Measurements from ENCODE around the gene LMAN2. TPM values are rescaled to one million over a fixed set of nuclear protein-coding genes. Genes with fewer than 3 reads are reported as not detected.

The LMAN2 gene
- polyA plus RNA-seq, 3 donors, result 148 to 275 (median 259) TPM

DNA sequence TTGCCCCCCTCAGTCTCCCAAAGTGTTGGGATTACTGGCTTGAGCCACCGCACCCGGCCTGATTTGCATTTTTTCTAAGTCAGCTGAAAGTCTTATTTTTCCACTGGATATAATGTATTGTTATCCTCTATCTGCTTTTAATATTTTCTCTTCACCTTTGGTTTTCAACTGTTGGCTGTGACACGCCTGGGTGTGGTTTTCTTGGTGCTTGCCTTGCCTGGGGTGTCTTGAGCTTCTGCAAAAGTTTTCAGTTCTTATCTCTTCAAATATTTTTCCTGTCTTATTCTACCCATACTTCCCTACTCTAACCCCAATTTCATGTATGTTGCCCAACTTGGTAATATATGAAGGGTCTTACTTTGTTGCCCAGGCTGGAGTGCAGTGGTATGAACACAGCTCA lies 35.5 kb downstream of the LMAN2 start:
- Mint-ChIP-seq H3K36me3 (peaks cover 16 to 38% of the 10 kb centered on the region in 2 donors), H3K27ac (peak overlapping the region in 1 of 7 donors; percentile 30), H3K9me3 (peaks cover 7 to 12% (median 10%) of the 10 kb centered on the region in 7 donors), H3K4me3 (no peak overlapping the region), H3K27me3 (ENCODE audit: low read depth in 3 of 3) (peaks cover 0 to 4% (median 2%) of the 10 kb centered on the region in 3 donors), H3K4me1 (peaks cover 43% of the 10 kb centered on the region)
- H3K4me3 ChIP-seq (replicated peaks in 1 of 3; ENCODE audit: low read depth in 2 of 3, low read length in 3 of 3), result no peak overlapping the region
- no peak overlapping the region for H3K9ac ChIP-seq (ENCODE audit: insufficient read depth, low read length, poor library complexity, severe bottlenecking)
- TF ChIP-seq, protein P1, sequence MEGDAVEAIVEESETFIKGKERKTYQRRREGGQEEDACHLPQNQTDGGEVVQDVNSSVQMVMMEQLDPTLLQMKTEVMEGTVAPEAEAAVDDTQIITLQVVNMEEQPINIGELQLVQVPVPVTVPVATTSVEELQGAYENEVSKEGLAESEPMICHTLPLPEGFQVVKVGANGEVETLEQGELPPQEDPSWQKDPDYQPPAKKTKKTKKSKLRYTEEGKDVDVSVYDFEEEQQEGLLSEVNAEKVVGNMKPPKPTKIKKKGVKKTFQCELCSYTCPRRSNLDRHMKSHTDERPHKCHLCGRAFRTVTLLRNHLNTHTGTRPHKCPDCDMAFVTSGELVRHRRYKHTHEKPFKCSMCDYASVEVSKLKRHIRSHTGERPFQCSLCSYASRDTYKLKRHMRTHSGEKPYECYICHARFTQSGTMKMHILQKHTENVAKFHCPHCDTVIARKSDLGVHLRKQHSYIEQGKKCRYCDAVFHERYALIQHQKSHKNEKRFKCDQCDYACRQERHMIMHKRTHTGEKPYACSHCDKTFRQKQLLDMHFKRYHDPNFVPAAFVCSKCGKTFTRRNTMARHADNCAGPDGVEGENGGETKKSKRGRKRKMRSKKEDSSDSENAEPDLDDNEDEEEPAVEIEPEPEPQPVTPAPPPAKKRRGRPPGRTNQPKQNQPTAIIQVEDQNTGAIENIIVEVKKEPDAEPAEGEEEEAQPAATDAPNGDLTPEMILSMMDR (IDR thresholded peaks at IDR 0.05), result no peak
- DNase-seq, result no peak
- H3K79me2 ChIP-seq (ENCODE audit: insufficient read depth, low read length), result peaks cover 38% of the 10 kb centered on the region
- intact Hi-C loops (cut with micrococcal nuclease), result loop anchor here (10.0 kb wide), 2 partner anchors 189 to 279 kb away; partner anchors contain the start of genes DOK3 (in 1 of the 2) and TMED9 (in 1 of the 2)
- H4K20me1 ChIP-seq (ENCODE audit: insufficient read depth, low read length), result peaks cover 45% of the 10 kb centered on the region
- H3K27me3 ChIP-seq (ENCODE audit: control insufficient read depth in 2 of 2, insufficient read depth in 2 of 2, low read length in 2 of 2), result no peaks in the 10 kb centered on the region
- no peaks in the 10 kb centered on the region for H3K36me3 ChIP-seq (replicated peaks in 1 of 2; ENCODE audit: control insufficient read depth in 1 of 2, insufficient read depth in 2 of 2, low read length in 2 of 2)
- no peak overlapping the region for H3K4me2 ChIP-seq (replicated peaks; ENCODE audit: extremely low read depth, low read length, poor library complexity, severe bottlenecking)
- peaks cover 34 to 47% of the 10 kb centered on the region in 2 donors for H3K4me1 ChIP-seq (ENCODE audit: control insufficient read depth in 1 of 2, insufficient read depth in 2 of 2, low read length in 2 of 2)
- WGBS (ENCODE audit: insufficient coverage), result no CpG with 5 or more reads among the region's 3 CpGs
- H3K9me3 ChIP-seq (replicated peaks in 1 of 2; ENCODE audit: control insufficient read depth in 1 of 2, insufficient read depth in 1 of 2, low read length in 2 of 2), result peaks cover 4 to 8% of the 10 kb centered on the region in 2 donors
- H3K27ac ChIP-seq (ENCODE audit: low read depth in 1 of 2, low read length in 2 of 2), result no peak overlapping the region
- H2AFZ ChIP-seq (ENCODE audit: insufficient read depth, low read depth, low read length, poor library complexity, severe bottlenecking), result no peak overlapping the region

GRCh38 chr5:177315411-177315810 lies 36.1 kb downstream of the LMAN2 start:
- Mint-ChIP-seq H3K27me3 (ENCODE audit: low read depth in 3 of 3) (peaks cover 0 to 4% (median 2%) of the 10 kb centered on the region in 3 donors), H3K4me3 (no peak overlapping the region), H3K4me1 (peaks cover 43% of the 10 kb centered on the region), H3K27ac (no peak overlapping the region), H3K9me3 (peaks cover 7 to 12% (median 10%) of the 10 kb centered on the region in 7 donors), H3K36me3 (peaks cover 16 to 38% of the 10 kb centered on the region in 2 donors)
- Histone ChIP-seq H3K36me3 (replicated peaks in 1 of 2; ENCODE audit: control insufficient read depth in 1 of 2, insufficient read depth in 2 of 2, low read length in 2 of 2) (no peaks in the 10 kb centered on the region), H3K4me3 (replicated peaks in 1 of 3; ENCODE audit: low read depth in 2 of 3, low read length in 3 of 3) (no peak overlapping the region), H3K9ac (ENCODE audit: insufficient read depth, low read length, poor library complexity, severe bottlenecking) (no peak overlapping the region), H4K20me1 (ENCODE audit: insufficient read depth, low read length) (peaks cover 46% of the 10 kb centered on the region), H3K79me2 (ENCODE audit: insufficient read depth, low read length) (peaks cover 44% of the 10 kb centered on the region), H3K27ac (ENCODE audit: low read depth in 1 of 2, low read length in 2 of 2) (no peak overlapping the region), H2AFZ (ENCODE audit: insufficient read depth, low read depth, low read length, poor library complexity, severe bottlenecking) (no peak overlapping the region), H3K9me3 (replicated peaks in 1 of 2; ENCODE audit: control insufficient read depth in 1 of 2, insufficient read depth in 1 of 2, low read length in 2 of 2) (peaks cover 4 to 8% of the 10 kb centered on the region in 2 donors), H3K4me2 (replicated peaks; ENCODE audit: extremely low read depth, low read length, poor library complexity, severe bottlenecking) (no peak overlapping the region), H3K4me1 (ENCODE audit: control insufficient read depth in 1 of 2, insufficient read depth in 2 of 2, low read length in 2 of 2) (peaks cover 34 to 47% of the 10 kb centered on the region in 2 donors), H3K27me3 (ENCODE audit: control insufficient read depth in 2 of 2, insufficient read depth in 2 of 2, low read length in 2 of 2) (no peaks in the 10 kb centered on the region)
- no peak for DNase-seq
- intact Hi-C loops (cut with micrococcal nuclease), result loop anchor here (10.0 kb wide), 2 partner anchors 189 to 279 kb away; partner anchors contain the start of genes DOK3 (in 1 of the 2) and TMED9 (in 1 of the 2)
- TF ChIP-seq, protein P1 (IDR thresholded peaks at IDR 0.05), result no peak
- 97% methylated on average over 6 of the region's 7 CpGs for WGBS (ENCODE audit: insufficient coverage)
